H1 (cell line): ENCODE measurements around the gene OR52I2. TPM values are rescaled to one million over a fixed set of nuclear protein-coding genes. Genes with fewer than 3 reads are reported as not detected.

Source experiments
- CHD7 ChIP-seq: fragments of 300-600 bp; sonication (generic); IDR thresholded peaks from 2 replicates; pipeline ENCODE4 v1.7.1; 2012; ENCODE audit warnings: low read length, moderate library complexity, mild to moderate bottlenecking, inconsistent platforms; ENCODE audit not compliant: insufficient replicate concordance
- KDM4A ChIP-seq: IDR thresholded peaks from one replicate; pipeline ENCODE4 v1.7.1; 2012; ENCODE audit warnings: low read depth, mild to moderate bottlenecking, moderate library complexity, low read length, inconsistent platforms; ENCODE audit not compliant: severe bottlenecking
- KDM5A ChIP-seq: fragments of 200-600 bp; IDR thresholded peaks from 2 replicates; pipeline ENCODE4 v1.7.1; 2012; ENCODE audit warnings: mild to moderate bottlenecking, low read length, inconsistent platforms, mixed read lengths
- MAFK ChIP-seq: IDR thresholded peaks from 2 replicates; pipeline ENCODE4 v1.6.1; 2012; ENCODE audit warnings: low read depth, mild to moderate bottlenecking, improper control_type of control experiment, low read length
- RNF2 ChIP-seq: fragments of 200-900, 300-1000 bp; sonication (generic); IDR thresholded peaks from 2 replicates; pipeline ENCODE4 v1.7.1; 2016; ENCODE audit warnings: borderline replicate concordance, low read depth, mild to moderate bottlenecking, antibody characterized with exemption, low read length; ENCODE audit not compliant: poor library complexity, severe bottlenecking; ENCODE audit errors: missing control alignments
- SIRT6 ChIP-seq: IDR thresholded peaks from one replicate; pipeline ENCODE4 v1.7.1; 2012; ENCODE audit warnings: low read length, inconsistent platforms
- polyA plus RNA-seq, 7 experiments: library from polyadenylated mRNA; depleted of rRNA in 3 of 7; stranded (reverse) in 5 of 7; unstranded in 2 of 7; fragments of >200 nt in 5 of 7; fragments of 200-250 nt in 2 of 7; gene quantifications; 1 replicate in 5 of 7; 2 replicates in 1 of 7; 4 replicates in 1 of 7; pipeline versions ENCODE4 v1.2.1 to v1.2.3, GENCODE V29; 2011 to 2013; ENCODE audit warnings: missing spikeins in 2 of 7, mixed read lengths in 2 of 7
- total RNA-seq: library from RNA; stranded (reverse); fragmentation: NEBNext Ultra II Directional; extraction: Animal tissue kit (Norgen Biotek cat#: 25700); gene quantifications from 2 replicates; pipeline ENCODE4 v1.2.1, GENCODE V29; 2021

Gene OR52I2
- total and polyA plus RNA-seq, 2 of the 8 experiments (the other 6 are each of a cell fraction or from before 2014, with no cell fraction given), result not detected

- no peak for TF ChIP-seq CHD7
- no peak for TF ChIP-seq KDM4A
- TF ChIP-seq KDM5A, result no peak
- no peak for TF ChIP-seq SIRT6
- TF ChIP-seq RNF2, result no peak
- no peak for TF ChIP-seq MAFK
These were observed 30.4 kb downstream of the OR52I2 start (continued) for GRCh38 chr11:4611986-4612385.
